GM19240 (cell line): Measurements from ENCODE around the gene INPP4B.
"Not testable (repeated sequence)": the region's sequence is repeated elsewhere in the genome, so short reads cannot be mapped to it uniquely, and the experiment has no call there.

ENCODE experiments used
- DNase-seq: peaks from one replicate; pipeline ENCODE4 v3.0.0; 2011; ENCODE audit warnings: low spot score; ENCODE audit not compliant: insufficient read length

Gene INPP4B

GRCh38 chr4:142416711-142417275 is 429.3 kb downstream of the INPP4B start:
- no peak for DNase-seq

GRCh38 chr4:142416121-142416520 is 430.0 kb downstream of the INPP4B start:
- DNase-seq: no peak

GRCh38 chr4:142414366-142414990 is 431.6 kb downstream of the INPP4B start:
- DNase-seq: no peak

GRCh38 chr4:142413485-142413884 is 432.6 kb downstream of the INPP4B start:
- DNase-seq: no peak

GRCh38 chr4:142411993-142412392 is 434.1 kb downstream of the INPP4B start:
- no peak for DNase-seq

- no peak for DNase-seq
Measured at GRCh38 chr4:142408003-142408441, 438.1 kb downstream of the INPP4B start.

- no peak for DNase-seq
Measured at GRCh38 chr4:142407596-142407995, 438.5 kb downstream of the INPP4B start.

GRCh38 chr4:142406917-142407501 is 439.1 kb downstream of the INPP4B start:
- DNase-seq: no peak

- no peak for DNase-seq
Measured at GRCh38 chr4:142406499-142406835, 439.6 kb downstream of the INPP4B start.

- DNase-seq: no peak
Measured at GRCh38 chr4:142405695-142406498, 440.2 kb downstream of the INPP4B start.

- DNase-seq: no peak
Measured at GRCh38 chr4:142405021-142405694, 440.9 kb downstream of the INPP4B start.

GRCh38 chr4:142404191-142404611 is 441.9 kb downstream of the INPP4B start:
- no peak for DNase-seq

GRCh38 chr4:142402900-142403299 is 443.2 kb downstream of the INPP4B start:
- DNase-seq: no peak

- DNase-seq: no peak
Measured at GRCh38 chr4:142402156-142402555, 443.9 kb downstream of the INPP4B start.

GRCh38 chr4:142397364-142397991 is 448.6 kb downstream of the INPP4B start:
- DNase-seq: not testable (repeated sequence)

GRCh38 chr4:142396279-142396678 is 449.8 kb downstream of the INPP4B start:
- no peak for DNase-seq

- DNase-seq: no peak
Measured at GRCh38 chr4:142393127-142393526, 453.0 kb downstream of the INPP4B start.

- DNase-seq: no peak
Measured at GRCh38 chr4:142386856-142387255, 459.2 kb downstream of the INPP4B start.

GRCh38 chr4:142386449-142386848 is 459.7 kb downstream of the INPP4B start:
- DNase-seq: no peak

- no peak for DNase-seq
Measured at GRCh38 chr4:142383800-142384470, 462.2 kb downstream of the INPP4B start.

GRCh38 chr4:142383354-142383753 is 462.7 kb downstream of the INPP4B start:
- DNase-seq: no peak
